Body of pancreas (tissue), 4 donors: ENCODE results near the gene PABPC3.

Experiments
- POLR2A ChIP-seq, 3 donors: fragments of 450-650 bp; IDR thresholded peaks; one replicate each; pipeline ENCODE4 v1.6.1; 2016; ENCODE audit warnings: antibody characterized with exemption in 3 of 3, mild to moderate bottlenecking in 2 of 3
- TF ChIP-seq, protein P1 (sequence below), 7 experiments: fragments of 450-650 bp in 4 of 7; fragments of 200-600 bp in 3 of 7; sonication (generic) in 3 of 7; IDR thresholded peaks; one replicate each; pipeline ENCODE4 v1.5.1; 2016 to 2019; ENCODE audit warnings: antibody characterized with exemption in 7 of 7

- TF ChIP-seq, protein P1, sequence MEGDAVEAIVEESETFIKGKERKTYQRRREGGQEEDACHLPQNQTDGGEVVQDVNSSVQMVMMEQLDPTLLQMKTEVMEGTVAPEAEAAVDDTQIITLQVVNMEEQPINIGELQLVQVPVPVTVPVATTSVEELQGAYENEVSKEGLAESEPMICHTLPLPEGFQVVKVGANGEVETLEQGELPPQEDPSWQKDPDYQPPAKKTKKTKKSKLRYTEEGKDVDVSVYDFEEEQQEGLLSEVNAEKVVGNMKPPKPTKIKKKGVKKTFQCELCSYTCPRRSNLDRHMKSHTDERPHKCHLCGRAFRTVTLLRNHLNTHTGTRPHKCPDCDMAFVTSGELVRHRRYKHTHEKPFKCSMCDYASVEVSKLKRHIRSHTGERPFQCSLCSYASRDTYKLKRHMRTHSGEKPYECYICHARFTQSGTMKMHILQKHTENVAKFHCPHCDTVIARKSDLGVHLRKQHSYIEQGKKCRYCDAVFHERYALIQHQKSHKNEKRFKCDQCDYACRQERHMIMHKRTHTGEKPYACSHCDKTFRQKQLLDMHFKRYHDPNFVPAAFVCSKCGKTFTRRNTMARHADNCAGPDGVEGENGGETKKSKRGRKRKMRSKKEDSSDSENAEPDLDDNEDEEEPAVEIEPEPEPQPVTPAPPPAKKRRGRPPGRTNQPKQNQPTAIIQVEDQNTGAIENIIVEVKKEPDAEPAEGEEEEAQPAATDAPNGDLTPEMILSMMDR (IDR thresholded peaks at IDR 0.05): no peak
- no peak for TF ChIP-seq POLR2A (IDR thresholded peaks at IDR 0.05)
These were observed 35.0 kb downstream of the PABPC3 start for GRCh38 chr13:25130944-25131343.
